ENCODE results near the gene LTBP3. TPM values are rescaled to one million over a fixed set of nuclear protein-coding genes. Genes with fewer than 3 reads are reported as not detected.
"Not testable (repeated sequence)": the region's sequence is repeated elsewhere in the genome, so short reads cannot be mapped to it uniquely, and the experiment has no call there.

LTBP3 gene
- total and polyA plus RNA-seq, 12 donors = 40.2 to 362 (median 221) TPM

GRCh38 chr11:65524741-65525545 is 33.2 kb downstream of the LTBP3 start, which contains the start of gene SCYL1:
Gene SCYL1 (plus strand): TSS chr11:65525083. CDS start chr11:65525154, 71 bp downstream.
- intact Hi-C loops (cut with DNase I) = no loop called here
- peak; percentile 61 to 68 for TF ChIP-seq POLR2A (IDR thresholded peaks at IDR 0.05)
- TF ChIP-seq, protein P1, sequence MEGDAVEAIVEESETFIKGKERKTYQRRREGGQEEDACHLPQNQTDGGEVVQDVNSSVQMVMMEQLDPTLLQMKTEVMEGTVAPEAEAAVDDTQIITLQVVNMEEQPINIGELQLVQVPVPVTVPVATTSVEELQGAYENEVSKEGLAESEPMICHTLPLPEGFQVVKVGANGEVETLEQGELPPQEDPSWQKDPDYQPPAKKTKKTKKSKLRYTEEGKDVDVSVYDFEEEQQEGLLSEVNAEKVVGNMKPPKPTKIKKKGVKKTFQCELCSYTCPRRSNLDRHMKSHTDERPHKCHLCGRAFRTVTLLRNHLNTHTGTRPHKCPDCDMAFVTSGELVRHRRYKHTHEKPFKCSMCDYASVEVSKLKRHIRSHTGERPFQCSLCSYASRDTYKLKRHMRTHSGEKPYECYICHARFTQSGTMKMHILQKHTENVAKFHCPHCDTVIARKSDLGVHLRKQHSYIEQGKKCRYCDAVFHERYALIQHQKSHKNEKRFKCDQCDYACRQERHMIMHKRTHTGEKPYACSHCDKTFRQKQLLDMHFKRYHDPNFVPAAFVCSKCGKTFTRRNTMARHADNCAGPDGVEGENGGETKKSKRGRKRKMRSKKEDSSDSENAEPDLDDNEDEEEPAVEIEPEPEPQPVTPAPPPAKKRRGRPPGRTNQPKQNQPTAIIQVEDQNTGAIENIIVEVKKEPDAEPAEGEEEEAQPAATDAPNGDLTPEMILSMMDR (IDR thresholded peaks at IDR 0.05) = no peak
- peak; percentile 79 to 89 (median 85) for DNase-seq
- no peaks in the 10 kb centered on the region for H3K9me3 ChIP-seq (replicated peaks in 1 of 3)
- H3K27ac ChIP-seq = peak within 1 kb of the TSS; percentile 69 to 93 (median 90)
- H3K4me1 ChIP-seq (replicated peaks in 1 of 2) = peaks cover 28 to 40% of the 10 kb centered on the region in 2 donors
- 1% methylated on average over 7 to 79 of the region's 82 CpGs for WGBS, 4 donors
- peak within 1 kb of the TSS; percentile 78 to 99 (median 82) for H3K4me3 ChIP-seq
- no peaks in the 10 kb centered on the region for H3K27me3 ChIP-seq
- peaks cover 0 to 37% of the 10 kb centered on the region in 2 donors for H3K36me3 ChIP-seq (replicated peaks in 1 of 2)

DNA sequence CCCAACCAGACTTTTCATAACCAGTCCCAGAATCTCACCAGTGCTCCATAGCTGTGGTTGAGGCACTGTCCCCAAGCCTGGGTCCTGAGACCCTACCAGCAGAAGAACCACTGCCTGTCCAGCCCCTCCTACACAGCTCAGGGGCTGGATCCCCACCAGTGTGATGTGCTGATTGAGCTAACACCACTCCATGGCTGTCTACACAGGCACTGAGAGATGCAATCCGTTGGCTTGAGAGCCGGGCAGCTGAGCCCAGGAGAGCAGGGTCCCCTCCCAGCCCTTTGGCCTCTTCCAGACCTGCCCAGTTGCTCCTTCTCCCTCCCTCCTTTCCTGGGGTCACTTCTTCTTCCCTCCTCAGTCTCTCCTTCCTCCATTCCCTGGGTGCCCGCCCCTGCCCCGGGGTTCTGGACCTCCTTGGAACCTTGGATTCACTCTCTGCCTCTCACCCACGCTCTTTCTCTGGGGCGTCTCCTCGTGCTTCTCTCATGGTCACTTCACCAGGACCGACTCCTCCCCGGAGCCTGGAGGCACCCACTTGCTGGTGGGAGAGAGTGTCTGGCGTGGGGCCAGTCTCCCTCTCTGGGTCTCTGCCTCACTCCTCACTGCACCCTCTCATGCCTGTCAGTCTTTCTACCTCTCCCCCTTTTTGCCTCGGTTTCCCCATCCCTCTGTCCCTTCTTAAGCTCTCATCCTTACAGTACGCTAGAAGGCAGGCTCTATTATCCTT is 34.0 kb downstream of the LTBP3 start:
- Histone ChIP-seq H3K4me3 (peak overlapping the region in 1 of 4 donors; percentile 84), H3K27me3 (no peaks in the 10 kb centered on the region), H3K9me3 (replicated peaks in 1 of 3) (no peaks in the 10 kb centered on the region), H3K27ac (peak overlapping the region in 3 of 5 donors; percentile 47 to 66 (median 57)), H3K36me3 (replicated peaks in 1 of 2) (peaks cover 0 to 31% of the 10 kb centered on the region in 2 donors), H3K4me1 (replicated peaks in 1 of 2) (peaks cover 20 to 32% of the 10 kb centered on the region in 2 donors)
- no peak for TF ChIP-seq POLR2A (IDR thresholded peaks at IDR 0.05)
- TF ChIP-seq, protein P1 (IDR thresholded peaks at IDR 0.05) = no peak
- DNase-seq = peak in 6 of 7 donors; percentile 60 to 83 (median 68)
- 25 to 28% (median 26%) methylated on average over 12 of the region's 12 CpGs for WGBS, 4 donors
- intact Hi-C loops (cut with DNase I) = no loop called here

GRCh38 chr11:65523631-65523968 is 34.6 kb downstream of the LTBP3 start:
- intact Hi-C loops (cut with DNase I); H3K4me3 ChIP-seq; H3K27me3 ChIP-seq; H3K9me3 ChIP-seq (replicated peaks in 1 of 3); H3K27ac ChIP-seq: not testable (repeated sequence)
- WGBS, 4 donors = 90 to 94% (median 92%) methylated on average over 6 to 7 of the region's 7 CpGs
- H3K4me1 ChIP-seq (replicated peaks in 1 of 2) = peaks cover 17 to 27% of the 10 kb centered on the region in 2 donors
- DNase-seq = peak in 1 of 7 donors; percentile 10
- H3K36me3 ChIP-seq (replicated peaks in 1 of 2) = peaks cover 0 to 25% of the 10 kb centered on the region in 2 donors

- peak in 1 of 7 donors; percentile 14 for DNase-seq
- intact Hi-C loops (cut with DNase I); H3K9me3 ChIP-seq (replicated peaks in 1 of 3); H3K27me3 ChIP-seq; H3K27ac ChIP-seq; H3K4me3 ChIP-seq: not testable (repeated sequence)
- peaks cover 0 to 20% of the 10 kb centered on the region in 2 donors for H3K36me3 ChIP-seq (replicated peaks in 1 of 2)
- H3K4me1 ChIP-seq (replicated peaks in 1 of 2) = peaks cover 17 to 24% of the 10 kb centered on the region in 2 donors
- WGBS, 4 donors = 67 to 70% (median 70%) methylated on average over 16 to 18 of the region's 18 CpGs
Measured at GRCh38 chr11:65522718-65523630, 35.2 kb downstream of the LTBP3 start.

- intact Hi-C loops (cut with DNase I); H3K9me3 ChIP-seq (replicated peaks in 1 of 3); DNase-seq; H3K4me3 ChIP-seq; H3K36me3 ChIP-seq (replicated peaks in 1 of 2); H3K27ac ChIP-seq; H3K27me3 ChIP-seq: not testable (repeated sequence)
- 84 to 89% (median 88%) methylated on average over 20 of the region's 20 CpGs for WGBS, 4 donors
- H3K4me1 ChIP-seq (replicated peaks in 1 of 2) = peaks cover 17 to 23% of the 10 kb centered on the region in 2 donors
Measured at GRCh38 chr11:65521777-65522521, 36.2 kb downstream of the LTBP3 start.

DNA sequence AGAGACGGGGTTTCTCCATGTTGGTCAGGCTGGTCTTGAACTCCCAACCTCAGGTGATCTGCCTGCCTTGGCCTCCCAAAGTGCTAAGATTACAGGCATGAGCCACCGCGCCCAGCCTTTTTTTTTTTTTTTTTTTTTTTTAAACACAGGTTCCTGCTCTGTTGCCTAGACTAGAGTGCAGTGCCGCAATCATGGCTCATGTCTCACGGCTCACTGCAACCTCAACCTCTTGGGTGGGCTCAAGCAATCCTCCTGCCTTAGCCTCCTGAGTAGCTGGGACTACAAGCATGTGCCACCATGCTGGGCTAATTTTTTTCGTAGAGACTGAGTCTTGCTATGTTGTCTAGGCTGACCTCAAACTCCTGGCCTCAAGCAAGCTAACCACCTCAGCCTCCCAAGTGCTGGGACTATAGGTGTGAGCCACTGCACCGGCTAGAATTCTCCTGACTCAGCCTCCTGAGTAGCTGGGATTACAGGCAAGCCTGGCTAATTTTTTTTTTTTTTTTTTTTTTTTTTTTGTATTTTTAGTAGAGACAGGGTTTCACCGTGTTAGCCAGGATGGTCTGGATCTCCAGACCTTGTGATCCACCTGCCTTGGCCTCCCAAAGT is 39.1 kb downstream of the LTBP3 start:
- DNase-seq = not testable (repeated sequence)
- intact Hi-C loops (cut with DNase I) = loop anchor here (5.0 to 10.0 kb wide), 4 partner anchors 54 to 244 kb away; no protein-coding TSS in a partner anchor

More for the DNA sequence above, 39.1 kb downstream of the LTBP3 start:
- not testable (repeated sequence) for H3K4me1 ChIP-seq (replicated peaks in 1 of 2); H3K27ac ChIP-seq; H3K4me3 ChIP-seq; H3K27me3 ChIP-seq; H3K36me3 ChIP-seq (replicated peaks in 1 of 2); H3K9me3 ChIP-seq (replicated peaks in 1 of 3)
- 89 to 92% (median 91%) methylated on average over 7 to 8 of the region's 8 CpGs for WGBS, 4 donors

Measured in adrenal gland (tissue), 12 donors.